Measurements from ENCODE around the gene GRHL3.

The GRHL3 gene

DNA sequence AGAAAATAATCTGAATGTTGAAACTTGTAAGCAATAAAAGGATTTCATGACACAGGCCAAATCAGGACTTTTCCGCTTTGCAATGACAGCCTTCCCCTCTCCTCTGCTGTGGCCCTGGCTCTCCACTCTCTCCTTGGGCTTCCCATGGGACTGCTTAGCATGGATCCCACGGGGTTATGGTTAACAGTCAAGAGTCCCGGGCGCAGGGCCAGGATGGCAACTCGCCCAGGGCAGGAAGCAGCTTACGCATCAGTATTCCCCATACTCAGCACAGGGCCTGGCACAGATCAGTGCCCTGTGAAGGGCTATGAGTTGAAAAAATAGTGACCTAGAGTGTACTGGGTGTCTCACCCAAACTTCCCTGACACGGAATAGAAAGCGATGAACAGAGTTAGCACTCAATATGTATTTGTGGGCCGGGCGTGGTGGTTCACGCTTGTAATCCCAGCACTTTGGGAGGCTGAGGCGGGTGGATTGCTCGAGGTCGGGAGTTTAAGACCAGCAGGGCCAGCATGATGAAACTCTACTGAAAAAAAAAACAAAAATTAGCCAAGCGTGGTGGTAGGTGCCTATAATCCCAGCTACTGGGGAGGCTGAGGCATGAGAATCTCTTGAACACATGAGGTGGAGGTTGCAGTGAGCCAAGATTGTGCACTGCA is 29.1 kb upstream of the GRHL3 start:
- TF ChIP-seq GATA3 (IDR thresholded peaks at IDR 0.05; ENCODE audit: low read depth, low read length) = no peak
- TF ChIP-seq GATA2 (IDR thresholded peaks at IDR 0.05; ENCODE audit: low read depth, low read length) = no peak

DNA sequence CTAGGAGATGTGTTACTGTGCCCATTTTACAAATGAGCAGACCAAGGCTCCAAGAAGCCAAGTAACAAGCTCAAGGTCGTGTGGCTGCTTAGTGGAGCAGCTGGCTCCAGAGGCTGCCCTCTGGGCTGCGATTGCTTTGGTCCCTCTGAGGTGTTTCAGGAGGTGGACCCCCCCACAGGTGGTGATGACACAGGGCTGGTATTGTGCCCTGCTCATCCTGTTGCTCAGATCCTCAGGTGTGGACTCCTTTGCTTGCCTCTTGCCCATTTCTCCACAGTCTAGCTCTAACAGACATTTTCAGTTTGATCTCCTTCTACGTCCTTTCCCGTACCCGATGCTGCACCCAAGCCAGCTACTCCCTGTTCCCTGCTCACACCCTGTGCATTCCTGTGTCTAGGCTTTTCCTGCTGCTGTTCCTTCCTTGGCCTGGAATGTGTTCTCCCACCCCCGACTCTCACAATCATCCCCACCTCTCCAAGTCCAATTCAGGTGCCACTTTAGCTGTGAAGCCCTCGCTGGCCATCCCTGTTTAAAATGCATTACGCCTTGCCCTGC is 28.1 kb upstream of the GRHL3 start:
- TF ChIP-seq GATA2 (IDR thresholded peaks at IDR 0.05; ENCODE audit: low read depth, low read length) (no peak), GATA3 (IDR thresholded peaks at IDR 0.05; ENCODE audit: low read depth, low read length) (no peak)

DNA sequence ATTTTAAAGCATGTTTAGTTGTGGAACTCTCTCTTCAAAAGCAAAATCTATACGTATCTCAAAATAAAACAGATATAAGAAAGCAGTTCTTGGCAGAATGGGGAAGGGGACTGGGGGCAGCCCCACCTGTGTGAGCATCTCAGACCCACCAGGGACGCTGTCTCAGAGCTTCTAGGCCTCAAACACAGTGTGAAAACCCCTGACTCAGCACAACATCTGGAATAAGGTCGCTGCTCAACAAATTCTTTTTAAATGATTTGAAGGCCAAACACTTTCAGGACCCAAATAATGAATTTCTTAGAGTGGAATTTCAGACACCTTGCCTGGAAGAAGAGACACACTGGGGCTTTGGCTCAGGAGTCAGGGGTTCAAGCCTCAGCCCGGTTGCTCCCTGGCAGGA is 27.1 kb upstream of the GRHL3 start:
- TF ChIP-seq GATA2 (IDR thresholded peaks at IDR 0.05; ENCODE audit: low read depth, low read length) = no peak
- TF ChIP-seq GATA3 (IDR thresholded peaks at IDR 0.05; ENCODE audit: low read depth, low read length) = no peak

DNA sequence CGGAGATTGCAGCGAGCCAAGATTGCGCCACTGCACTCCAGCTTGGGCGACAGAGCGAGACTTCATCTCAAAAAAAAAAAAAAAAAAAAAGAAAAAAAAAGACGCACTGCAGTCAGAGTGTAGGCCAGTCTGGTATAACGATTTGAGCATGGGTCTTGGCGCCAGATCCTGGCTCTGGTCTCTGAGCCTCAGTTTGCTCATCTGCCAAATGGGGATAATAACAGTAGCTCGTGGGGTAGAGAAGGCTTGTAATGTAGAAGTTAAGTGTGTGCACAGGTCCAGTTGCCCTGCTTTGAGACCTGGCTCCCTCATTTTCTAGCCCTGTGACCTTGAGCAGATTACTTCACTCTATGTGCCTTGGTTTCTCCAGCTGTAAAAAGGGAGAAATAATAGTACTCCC is 26.3 kb upstream of the GRHL3 start:
- no peak for TF ChIP-seq GATA2 (IDR thresholded peaks at IDR 0.05; ENCODE audit: low read depth, low read length)
- no peak for TF ChIP-seq GATA3 (IDR thresholded peaks at IDR 0.05; ENCODE audit: low read depth, low read length)

DNA sequence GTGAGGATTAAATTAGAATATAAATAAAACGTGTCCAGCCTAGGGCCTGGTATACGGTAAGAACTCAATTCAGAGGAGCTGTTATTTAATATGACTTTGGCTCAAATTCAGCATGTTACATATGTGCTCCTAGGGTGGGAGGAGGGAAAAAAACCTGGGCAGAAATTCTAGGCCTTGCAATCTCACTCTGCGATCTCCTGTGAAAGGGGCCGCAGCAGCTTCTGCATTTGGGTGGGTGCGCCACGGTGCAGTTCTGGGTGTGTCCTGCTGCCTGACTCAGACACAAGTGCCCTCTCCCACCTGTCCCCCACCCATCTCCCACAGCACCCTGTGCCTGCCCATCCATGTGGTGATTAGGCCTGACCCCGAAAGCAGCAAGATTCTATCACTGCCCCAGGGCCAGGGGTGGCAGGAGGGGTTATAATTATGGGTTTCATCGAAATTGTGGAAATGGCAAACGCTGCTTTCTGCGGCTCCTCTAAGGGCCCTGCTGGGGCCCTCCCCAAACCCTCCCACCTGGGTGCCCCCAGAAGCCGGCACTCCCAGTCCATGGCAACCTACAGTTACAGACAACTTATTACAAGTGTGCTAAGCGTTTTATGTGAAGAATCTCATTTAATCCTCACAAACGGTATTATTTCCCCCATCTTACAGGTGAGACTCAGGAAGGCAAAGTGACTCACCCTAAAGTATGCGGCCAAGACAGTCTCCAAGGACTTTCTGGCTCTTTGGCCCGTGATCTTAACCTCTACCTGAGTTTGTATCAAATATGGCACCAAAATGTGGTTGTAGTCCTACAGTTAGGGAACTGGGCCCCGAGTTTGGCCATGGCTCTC is 25.5 kb upstream of the GRHL3 start:
- peak; percentile 92 for TF ChIP-seq GATA2 (IDR thresholded peaks at IDR 0.05; ENCODE audit: low read depth, low read length)
- TF ChIP-seq GATA3 (IDR thresholded peaks at IDR 0.05; ENCODE audit: low read depth, low read length) = peak; percentile 58; the same call in 1 of the 2 replicates

DNA sequence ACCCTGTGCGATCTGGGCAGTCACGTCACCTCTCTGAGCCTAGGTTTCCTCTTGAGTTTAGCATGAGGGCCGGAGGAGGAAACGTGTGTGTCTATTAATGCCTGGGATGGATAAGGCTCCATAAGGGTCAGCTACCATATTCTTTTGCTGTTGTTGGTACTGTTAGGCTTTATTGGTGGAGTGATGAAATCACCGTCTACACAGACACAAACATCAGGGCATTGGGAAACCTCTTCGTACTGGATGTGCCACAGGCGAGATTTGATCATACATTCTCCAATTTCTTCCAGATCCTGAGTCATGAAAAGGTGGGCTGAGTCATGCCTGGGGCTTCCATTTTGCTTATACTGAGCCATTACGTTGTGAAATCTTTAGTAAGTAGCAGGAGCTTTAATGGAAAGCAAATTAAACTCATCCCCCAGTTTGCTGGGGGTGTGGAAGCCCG is 24.9 kb upstream of the GRHL3 start:
- TF ChIP-seq GATA3 (IDR thresholded peaks at IDR 0.05; ENCODE audit: low read depth, low read length) = no peak
- no peak for TF ChIP-seq GATA2 (IDR thresholded peaks at IDR 0.05; ENCODE audit: low read depth, low read length)

DNA sequence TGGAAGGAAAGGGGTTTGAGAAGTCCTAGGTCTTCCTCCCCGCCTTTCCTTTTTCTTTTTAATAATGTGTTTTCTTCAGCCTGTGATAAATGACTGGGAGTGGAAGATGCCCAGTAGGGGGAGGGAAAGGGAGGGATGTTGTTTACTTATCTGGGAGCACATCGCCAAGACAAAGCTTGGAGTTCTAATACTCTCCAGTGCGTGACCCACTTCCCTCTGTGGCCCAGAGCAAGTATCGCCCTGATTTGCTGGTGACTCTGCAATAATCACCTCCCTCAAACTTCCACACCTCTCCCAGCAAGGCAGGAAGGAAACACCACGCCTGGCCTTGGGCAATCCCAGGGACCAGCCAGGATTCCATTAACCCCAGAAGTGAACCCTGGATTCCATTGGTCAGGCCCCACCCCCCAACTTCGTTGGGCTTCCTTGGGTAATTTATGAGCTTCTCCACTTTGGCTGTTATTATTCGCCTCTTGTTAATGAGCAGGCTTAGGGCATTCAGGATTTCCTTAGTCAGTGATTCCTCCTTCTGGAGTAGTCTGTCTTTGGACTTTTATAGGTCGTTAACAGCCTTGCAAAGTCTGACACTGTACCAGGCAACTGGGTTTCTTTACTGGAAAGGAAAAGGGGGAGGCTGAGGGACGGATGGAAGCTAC is 24.3 kb upstream of the GRHL3 start:
- TF ChIP-seq GATA2 (IDR thresholded peaks at IDR 0.05; ENCODE audit: low read depth, low read length) (no peak), GATA3 (IDR thresholded peaks at IDR 0.05; ENCODE audit: low read depth, low read length) (no peak)

DNA sequence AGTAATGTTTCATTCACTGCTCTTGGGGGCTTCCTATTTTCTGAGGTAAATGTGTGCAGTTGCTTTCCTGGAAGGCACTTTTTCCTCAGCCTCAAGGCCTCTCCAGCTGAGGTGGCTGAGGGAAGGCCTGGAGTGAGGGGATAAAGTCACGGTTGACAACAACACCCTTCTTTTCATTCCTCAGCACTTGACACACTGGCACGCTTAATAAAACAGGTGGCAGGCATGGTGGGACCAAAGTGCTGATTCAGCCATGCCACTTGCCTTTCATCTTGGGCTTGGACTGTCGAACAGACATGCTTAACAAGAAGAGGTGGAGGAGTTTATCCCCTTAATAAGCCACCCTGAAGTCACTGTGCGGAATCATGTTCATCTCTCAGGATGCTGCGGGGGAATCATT is 23.6 kb upstream of the GRHL3 start:
- no peak for TF ChIP-seq GATA2 (IDR thresholded peaks at IDR 0.05; ENCODE audit: low read depth, low read length)
- TF ChIP-seq GATA3 (IDR thresholded peaks at IDR 0.05; ENCODE audit: low read depth, low read length) = no peak

DNA sequence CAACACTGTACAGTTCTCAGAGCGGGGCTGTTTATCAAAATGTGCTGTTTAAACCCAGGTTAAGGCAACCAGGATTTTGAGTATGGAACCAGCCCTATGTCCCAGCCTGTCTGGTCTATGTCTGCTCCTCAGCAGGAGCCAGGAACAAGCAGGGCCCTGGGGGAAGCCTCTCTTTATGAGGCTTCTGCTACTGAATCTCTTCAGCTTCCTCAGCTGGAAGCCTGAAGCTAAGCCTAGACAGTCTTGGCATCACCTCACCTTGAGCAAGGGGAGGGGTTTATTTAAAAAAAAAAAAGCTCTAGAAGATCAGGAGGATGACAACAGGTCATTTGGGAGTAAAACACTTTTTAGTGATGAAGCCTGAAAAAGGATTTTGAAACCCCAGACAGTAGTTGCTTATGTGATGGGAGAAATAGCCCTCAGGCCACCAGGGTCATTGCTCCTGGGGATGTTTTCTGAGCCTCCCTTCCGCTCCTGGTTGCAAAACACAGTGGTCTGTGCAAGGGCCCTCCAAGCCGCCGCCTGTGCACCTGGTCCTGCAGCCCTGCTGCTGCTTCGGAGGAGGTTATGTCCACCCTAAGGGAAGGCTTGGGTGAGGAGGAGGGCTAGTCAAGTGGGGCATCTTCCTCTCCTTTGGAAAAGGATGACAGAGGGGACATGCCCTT is 21.8 kb upstream of the GRHL3 start:
- TF ChIP-seq GATA3 (IDR thresholded peaks at IDR 0.05; ENCODE audit: low read depth, low read length) (no peak), GATA2 (IDR thresholded peaks at IDR 0.05; ENCODE audit: low read depth, low read length) (no peak)

DNA sequence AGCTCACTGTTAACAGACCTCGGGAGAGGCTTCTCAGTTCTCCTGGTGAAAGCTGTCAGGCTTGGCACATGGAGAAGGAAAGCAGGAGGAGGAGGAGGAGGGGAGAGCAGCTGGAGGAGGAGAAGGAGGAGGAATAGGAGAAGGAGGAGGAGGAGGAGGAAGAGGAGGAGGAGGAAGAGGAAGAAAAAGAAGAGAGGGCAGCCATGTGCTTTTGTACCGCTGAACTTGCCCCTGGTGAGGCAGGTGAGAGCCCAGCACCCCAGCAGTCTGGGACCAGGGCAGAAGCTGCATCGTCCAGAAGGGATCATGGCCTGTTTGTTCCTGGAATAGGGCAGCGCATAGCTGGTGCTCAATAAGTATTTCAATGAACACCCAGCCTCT is 21.3 kb upstream of the GRHL3 start:
- TF ChIP-seq GATA2 (IDR thresholded peaks at IDR 0.05; ENCODE audit: low read depth, low read length) (no peak), GATA3 (IDR thresholded peaks at IDR 0.05; ENCODE audit: low read depth, low read length) (no peak)

DNA sequence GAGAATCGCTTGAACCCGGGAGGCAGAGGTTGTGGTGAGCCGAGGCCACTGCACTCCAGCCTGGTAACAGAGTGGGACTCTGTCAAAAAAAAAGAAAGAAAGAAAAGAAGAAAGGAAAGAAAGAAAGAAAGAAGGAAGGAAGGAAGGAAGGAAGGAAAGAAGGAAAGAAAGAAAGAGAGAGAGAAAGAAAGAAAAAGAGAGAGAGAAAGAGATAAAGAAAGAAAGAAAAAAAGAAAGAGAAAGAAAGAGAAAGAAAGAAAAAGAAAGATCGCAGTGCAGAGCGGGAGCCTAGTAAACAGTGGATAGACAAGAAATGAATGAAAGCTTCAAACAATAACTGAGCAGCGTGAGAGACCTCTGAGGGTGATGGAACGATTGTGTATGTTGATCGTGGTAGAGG is 20.6 kb upstream of the GRHL3 start:
- TF ChIP-seq GATA2 (IDR thresholded peaks at IDR 0.05; ENCODE audit: low read depth, low read length) = no peak
- TF ChIP-seq GATA3 (IDR thresholded peaks at IDR 0.05; ENCODE audit: low read depth, low read length) = no peak

DNA sequence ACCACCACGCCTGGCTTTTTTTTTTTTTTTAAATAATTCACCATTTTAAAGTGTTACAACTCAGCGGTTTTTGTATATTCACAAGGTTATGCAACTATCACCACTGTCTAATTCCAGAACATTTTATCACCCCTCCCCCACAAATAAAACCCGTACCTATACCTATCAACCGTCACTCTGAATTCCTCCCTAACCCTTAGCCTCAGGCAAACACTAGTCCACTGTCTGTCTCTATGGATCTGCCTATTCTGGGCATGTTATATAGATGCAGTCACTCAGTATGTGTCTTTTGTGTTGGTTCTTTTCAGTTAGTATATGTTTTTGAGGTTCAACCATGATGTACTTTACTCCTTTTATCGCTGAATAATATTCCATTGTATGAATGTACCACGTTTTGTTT is 19.3 kb upstream of the GRHL3 start:
- no peak for TF ChIP-seq GATA3 (IDR thresholded peaks at IDR 0.05; ENCODE audit: low read depth, low read length)
- TF ChIP-seq GATA2 (IDR thresholded peaks at IDR 0.05; ENCODE audit: low read depth, low read length) = no peak

DNA sequence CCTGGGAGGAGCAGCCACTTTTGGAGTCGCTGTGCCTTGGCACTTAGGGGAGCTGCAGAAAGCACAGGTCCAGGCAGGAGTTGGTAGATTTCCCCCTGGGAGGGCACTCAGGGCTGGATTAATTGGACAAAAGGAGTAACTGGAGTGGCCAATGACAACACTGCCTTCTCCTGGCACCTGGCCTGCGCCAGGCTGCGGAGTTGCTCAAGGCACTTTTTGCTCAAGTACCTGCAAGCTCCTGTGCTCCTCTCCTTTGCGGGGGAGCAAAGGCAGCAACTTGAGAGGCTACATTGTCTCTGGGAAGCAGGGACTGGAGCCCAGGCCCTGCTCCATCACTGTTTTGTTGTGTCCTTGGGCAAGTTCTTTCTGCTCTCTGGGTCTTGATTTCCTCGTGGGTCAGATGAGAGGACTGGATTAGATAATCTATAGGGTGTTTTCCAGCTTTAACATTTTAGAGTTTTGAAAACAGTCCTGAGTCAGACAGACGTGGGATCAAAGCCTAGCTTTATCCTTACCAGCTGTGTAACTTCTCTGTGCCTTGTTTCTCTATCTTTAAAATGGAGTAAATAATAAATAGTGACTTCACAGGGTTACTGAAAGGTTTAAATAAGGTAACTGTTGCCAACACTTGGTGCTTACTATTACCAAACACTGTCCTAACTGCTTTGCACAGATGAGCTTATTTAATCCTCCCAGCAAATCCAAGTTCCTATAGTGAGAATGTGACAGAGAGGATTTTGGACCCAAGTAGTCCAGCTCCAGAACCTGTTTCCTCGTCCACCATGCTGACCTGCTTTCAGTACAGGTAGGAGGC is 18.0 kb upstream of the GRHL3 start:
- TF ChIP-seq GATA3 (IDR thresholded peaks at IDR 0.05; ENCODE audit: low read depth, low read length) (no peak), GATA2 (IDR thresholded peaks at IDR 0.05; ENCODE audit: low read depth, low read length) (no peak)
